Mesothelial cell of epicardium (in vitro differentiated cells): ENCODE data around the gene CLOCK. TPM values are rescaled to one million over a fixed set of nuclear protein-coding genes. Genes with fewer than 3 reads are reported as not detected.
A peak's percentile ranks its signal among the peaks of the same experiment; 100 is the strongest.
"Not testable (repeated sequence)": the region's sequence is repeated elsewhere in the genome, so short reads cannot be mapped to it uniquely, and the experiment has no call there.

ENCODE experiments used
- DNase-seq, 2 experiments: peaks; one replicate each; pipeline ENCODE4 v3.0.0; 2021; ENCODE audit warnings: low spot score in 2 of 2; ENCODE audit not compliant: unreplicated experiment in 2 of 2
- H3K27ac Mint-ChIP-seq: 2 replicates; pipeline ENCODE4 v1.8.0; 2021; ENCODE audit warnings: mixed read lengths
- H3K27me3 Mint-ChIP-seq: 2 replicates; pipeline ENCODE4 v1.8.0; 2021; ENCODE audit warnings: low read depth, mixed read lengths
- H3K36me3 Mint-ChIP-seq: 2 replicates; pipeline ENCODE4 v1.8.0; 2021; ENCODE audit warnings: mixed read lengths
- H3K4me1 Mint-ChIP-seq: 2 replicates; pipeline ENCODE4 v1.8.0; 2021; ENCODE audit warnings: mixed read lengths
- H3K4me3 Mint-ChIP-seq: 2 replicates; pipeline ENCODE4 v1.8.0; 2021; ENCODE audit warnings: mild to moderate bottlenecking, moderate library complexity, mixed read lengths
- H3K9me3 Mint-ChIP-seq: 2 replicates; pipeline ENCODE4 v1.8.0; 2021; ENCODE audit warnings: mixed read lengths
- total RNA-seq: library from RNA; stranded (reverse); gene quantifications from 3 replicates; pipeline ENCODE4 v1.2.1, GENCODE V29; 2021
- TF ChIP-seq, protein P1 (sequence below): fragments of 200-600 bp; sonication (generic); IDR thresholded peaks from one replicate; pipeline ENCODE4 v1.5.0; 2021; ENCODE audit warnings: antibody characterized with exemption; ENCODE audit not compliant: unreplicated experiment

CLOCK gene, protein sequence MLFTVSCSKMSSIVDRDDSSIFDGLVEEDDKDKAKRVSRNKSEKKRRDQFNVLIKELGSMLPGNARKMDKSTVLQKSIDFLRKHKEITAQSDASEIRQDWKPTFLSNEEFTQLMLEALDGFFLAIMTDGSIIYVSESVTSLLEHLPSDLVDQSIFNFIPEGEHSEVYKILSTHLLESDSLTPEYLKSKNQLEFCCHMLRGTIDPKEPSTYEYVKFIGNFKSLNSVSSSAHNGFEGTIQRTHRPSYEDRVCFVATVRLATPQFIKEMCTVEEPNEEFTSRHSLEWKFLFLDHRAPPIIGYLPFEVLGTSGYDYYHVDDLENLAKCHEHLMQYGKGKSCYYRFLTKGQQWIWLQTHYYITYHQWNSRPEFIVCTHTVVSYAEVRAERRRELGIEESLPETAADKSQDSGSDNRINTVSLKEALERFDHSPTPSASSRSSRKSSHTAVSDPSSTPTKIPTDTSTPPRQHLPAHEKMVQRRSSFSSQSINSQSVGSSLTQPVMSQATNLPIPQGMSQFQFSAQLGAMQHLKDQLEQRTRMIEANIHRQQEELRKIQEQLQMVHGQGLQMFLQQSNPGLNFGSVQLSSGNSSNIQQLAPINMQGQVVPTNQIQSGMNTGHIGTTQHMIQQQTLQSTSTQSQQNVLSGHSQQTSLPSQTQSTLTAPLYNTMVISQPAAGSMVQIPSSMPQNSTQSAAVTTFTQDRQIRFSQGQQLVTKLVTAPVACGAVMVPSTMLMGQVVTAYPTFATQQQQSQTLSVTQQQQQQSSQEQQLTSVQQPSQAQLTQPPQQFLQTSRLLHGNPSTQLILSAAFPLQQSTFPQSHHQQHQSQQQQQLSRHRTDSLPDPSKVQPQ
- total RNA-seq, result 19.8 to 23.1 TPM (median 22.8 TPM) in 3 replicates

DNA sequence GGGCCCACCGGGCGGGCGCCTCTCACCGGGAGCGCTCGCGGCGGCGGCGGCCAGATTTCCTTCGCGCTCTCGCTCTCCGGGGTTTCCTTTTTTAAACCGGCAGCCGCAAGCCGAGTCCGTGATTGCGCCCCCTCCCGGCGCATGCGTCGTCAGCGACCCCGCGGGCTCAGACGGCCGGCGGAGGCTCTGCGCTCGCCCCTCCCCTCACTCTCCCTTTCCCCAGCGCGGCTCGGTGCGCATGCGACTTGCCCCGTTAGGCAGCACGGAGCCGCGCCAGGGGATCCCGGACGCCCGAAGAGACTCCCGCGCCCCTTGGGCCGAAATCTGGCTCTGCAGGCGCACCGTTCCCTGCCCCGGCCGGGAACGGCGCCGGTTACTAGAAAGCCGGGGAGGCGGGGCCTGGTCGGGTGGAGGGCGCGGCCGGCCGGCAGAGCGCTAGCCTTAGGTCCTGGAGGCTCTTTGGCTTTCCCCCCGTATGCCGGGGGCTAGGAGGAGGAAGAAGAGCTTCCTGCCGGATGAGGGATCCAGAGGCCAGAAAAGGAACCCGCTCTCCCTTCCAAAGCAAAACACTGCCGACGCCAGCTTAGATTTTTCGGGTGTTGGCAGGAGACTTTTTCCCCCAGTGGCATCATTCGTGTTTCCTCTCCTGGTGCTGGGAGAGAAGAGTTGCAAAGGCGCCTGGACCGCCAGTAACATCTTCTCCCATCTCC, at the start of gene CLOCK:
Gene CLOCK (minus strand): TSS at position 154 of the 710 bp plus-strand sequence. CDS start 64,124 bp downstream, outside the sequence.
- H3K4me1 Mint-ChIP-seq, result peaks cover 34% of the 10 kb centered on the region
- TF ChIP-seq, protein P1, sequence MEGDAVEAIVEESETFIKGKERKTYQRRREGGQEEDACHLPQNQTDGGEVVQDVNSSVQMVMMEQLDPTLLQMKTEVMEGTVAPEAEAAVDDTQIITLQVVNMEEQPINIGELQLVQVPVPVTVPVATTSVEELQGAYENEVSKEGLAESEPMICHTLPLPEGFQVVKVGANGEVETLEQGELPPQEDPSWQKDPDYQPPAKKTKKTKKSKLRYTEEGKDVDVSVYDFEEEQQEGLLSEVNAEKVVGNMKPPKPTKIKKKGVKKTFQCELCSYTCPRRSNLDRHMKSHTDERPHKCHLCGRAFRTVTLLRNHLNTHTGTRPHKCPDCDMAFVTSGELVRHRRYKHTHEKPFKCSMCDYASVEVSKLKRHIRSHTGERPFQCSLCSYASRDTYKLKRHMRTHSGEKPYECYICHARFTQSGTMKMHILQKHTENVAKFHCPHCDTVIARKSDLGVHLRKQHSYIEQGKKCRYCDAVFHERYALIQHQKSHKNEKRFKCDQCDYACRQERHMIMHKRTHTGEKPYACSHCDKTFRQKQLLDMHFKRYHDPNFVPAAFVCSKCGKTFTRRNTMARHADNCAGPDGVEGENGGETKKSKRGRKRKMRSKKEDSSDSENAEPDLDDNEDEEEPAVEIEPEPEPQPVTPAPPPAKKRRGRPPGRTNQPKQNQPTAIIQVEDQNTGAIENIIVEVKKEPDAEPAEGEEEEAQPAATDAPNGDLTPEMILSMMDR, result peak; percentile 74

GRCh38 chr4:55592014-55592413, 45.3 kb upstream of the CLOCK start, which contains the start of gene PDCL2:
TSS of gene PDCL2 (minus strand) at chr4:55592245. CDS start at chr4:55592109, 136 bp downstream.
- TF ChIP-seq, protein P1, result no peak

More for the DNA sequence above, at the start of gene CLOCK:
- Mint-ChIP-seq H3K27ac (peak within 1 kb of the TSS; percentile 96), H3K4me3 (peak within 1 kb of the TSS; percentile 89), H3K9me3 (no peaks in the 10 kb centered on the region), H3K27me3 (no peaks in the 10 kb centered on the region), H3K36me3 (no peaks in the 10 kb centered on the region)
- DNase-seq, result peak; percentile 85 to 94

GRCh38 chr4:55588160-55588559, 41.5 kb upstream of the CLOCK start:
- Mint-ChIP-seq H3K27me3 (no peaks in the 10 kb centered on the region), H3K27ac (no peak overlapping the region), H3K4me3 (no peak overlapping the region), H3K4me1 (no peaks in the 10 kb centered on the region), H3K36me3 (peaks cover 2% of the 10 kb centered on the region), H3K9me3 (peaks cover 15% of the 10 kb centered on the region)
- no peak for DNase-seq
- TF ChIP-seq, protein P1, result no peak

More at GRCh38 chr4:55592014-55592413, 45.3 kb upstream of the CLOCK start, which contains the start of gene PDCL2:
- Mint-ChIP-seq H3K27me3 (no peaks in the 10 kb centered on the region), H3K36me3 (no peaks in the 10 kb centered on the region), H3K27ac (no peak within 1 kb of the TSS), H3K4me3 (no peak within 1 kb of the TSS), H3K4me1 (no peaks in the 10 kb centered on the region), H3K9me3 (peaks cover 8% of the 10 kb centered on the region)
- DNase-seq, result no peak

GRCh38 chr4:55582773-55583172, 36.1 kb upstream of the CLOCK start:
- peaks cover 13% of the 10 kb centered on the region for H3K9me3 Mint-ChIP-seq
- H3K27ac Mint-ChIP-seq, DNase-seq, H3K4me1 Mint-ChIP-seq, H3K27me3 Mint-ChIP-seq, H3K4me3 Mint-ChIP-seq, H3K36me3 Mint-ChIP-seq: not testable (repeated sequence)

DNA sequence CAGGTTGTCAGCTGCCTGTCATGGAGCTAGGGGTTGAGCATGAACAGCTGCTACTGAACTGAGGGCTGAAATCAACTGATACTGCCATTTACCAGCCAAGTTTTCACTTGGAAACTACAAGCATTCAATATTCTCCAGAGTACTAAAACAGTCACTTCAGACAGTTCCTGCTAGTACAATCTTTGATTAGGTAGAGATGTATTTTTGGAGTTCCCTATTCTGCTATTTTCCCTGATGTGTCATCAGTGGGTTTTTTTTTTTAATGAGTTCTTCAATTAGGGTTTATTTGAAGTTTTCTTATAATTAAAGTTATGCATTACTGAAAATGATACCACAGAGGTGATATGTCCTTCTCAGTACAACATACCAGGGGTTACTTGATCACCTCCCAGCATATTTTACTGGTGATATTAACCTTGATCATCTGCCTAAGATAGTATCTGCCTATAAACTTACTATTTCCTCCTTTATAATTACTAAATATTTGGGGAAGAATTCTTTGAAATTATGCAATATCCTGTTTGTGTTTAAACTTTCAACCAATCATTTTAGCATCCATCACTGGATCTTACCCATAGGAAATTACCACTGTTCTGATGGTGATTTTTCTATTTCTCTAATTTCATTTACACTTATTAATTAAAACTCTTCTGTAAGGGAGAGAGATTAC, 31.8 kb upstream of the CLOCK start:
- no peak overlapping the region for H3K4me3 Mint-ChIP-seq
- no peak for DNase-seq
- H3K36me3 Mint-ChIP-seq, result peaks cover 6% of the 10 kb centered on the region
- no peaks in the 10 kb centered on the region for H3K4me1 Mint-ChIP-seq
- TF ChIP-seq, protein P1, result no peak
- H3K27ac Mint-ChIP-seq, result no peak overlapping the region
- H3K9me3 Mint-ChIP-seq, result peaks cover 36% of the 10 kb centered on the region
- no peaks in the 10 kb centered on the region for H3K27me3 Mint-ChIP-seq
